HG03060 (cell line): ENCODE measurements around the gene ZNF382.

ENCODE experiments used
- ATAC-seq: cut with Tn5 transposase; IDR thresholded peaks from one replicate; pipeline ENCODE4 v1.9.1; 2021; ENCODE audit warnings: low read depth, moderate number of reproducible peaks; ENCODE audit not compliant: unreplicated experiment

ZNF382 gene

GRCh38 chr19:36674201-36674600, 69.1 kb downstream of the ZNF382 start:
- ATAC-seq, result no peak

GRCh38 chr19:36679455-36679854, 74.3 kb downstream of the ZNF382 start:
- no peak for ATAC-seq
